SJSA1 (cell line): Measurements from ENCODE around the gene ANKIB1. TPM values are rescaled to one million over a fixed set of nuclear protein-coding genes. Genes with fewer than 3 reads are reported as not detected.
"Not testable (repeated sequence)": the region's sequence is repeated elsewhere in the genome, so short reads cannot be mapped to it uniquely, and the experiment has no call there.

ENCODE experiments used
- DNase-seq, 2 experiments: peaks; one replicate each; pipeline ENCODE4 v3.0.0-alpha.2; 2015 to 2020; ENCODE audit warnings: low spot score in 2 of 2, low read depth in 1 of 2
- H3K27ac ChIP-seq: fragments of 250-450 bp; sonication (Bioruptor Pico); 2 replicates; pipeline ENCODE4 v1.5.1; 2020; ENCODE audit warnings: mild to moderate bottlenecking, moderate library complexity
- H3K27me3 ChIP-seq: fragments of 250-450 bp; sonication (Bioruptor Pico); replicated peaks from 2 replicates; pipeline ENCODE4 v1.5.1; 2020; ENCODE audit warnings: mild to moderate bottlenecking, moderate library complexity
- H3K36me3 ChIP-seq: fragments of 250-450 bp; sonication (Bioruptor Pico); 2 replicates; pipeline ENCODE4 v1.5.1; 2020; ENCODE audit warnings: mild to moderate bottlenecking
- H3K4me1 ChIP-seq: fragments of 250-450 bp; sonication (Bioruptor Pico); replicated peaks from 2 replicates; pipeline ENCODE4 v1.6.1; 2021; ENCODE audit warnings: mild to moderate bottlenecking
- H3K4me3 ChIP-seq: fragments of 250-450 bp; sonication (Bioruptor Pico); 2 replicates; pipeline ENCODE4 v1.5.1; 2020; ENCODE audit warnings: mild to moderate bottlenecking
- H3K9me3 ChIP-seq: fragments of 250-450 bp; sonication (Bioruptor Pico); replicated peaks from 2 replicates; pipeline ENCODE4 v1.5.1; 2020; ENCODE audit warnings: mild to moderate bottlenecking
- total RNA-seq: library from RNA; depleted of rRNA; stranded (reverse); fragments of >200 nt; shearing (Covaris generic); gene quantifications from 2 replicates; pipeline ENCODE4 v1.2.3, GENCODE V29; 2014

The ANKIB1 gene
- total RNA-seq, 1 experiment from 2014 or later, result 34.7 TPM

DNA sequence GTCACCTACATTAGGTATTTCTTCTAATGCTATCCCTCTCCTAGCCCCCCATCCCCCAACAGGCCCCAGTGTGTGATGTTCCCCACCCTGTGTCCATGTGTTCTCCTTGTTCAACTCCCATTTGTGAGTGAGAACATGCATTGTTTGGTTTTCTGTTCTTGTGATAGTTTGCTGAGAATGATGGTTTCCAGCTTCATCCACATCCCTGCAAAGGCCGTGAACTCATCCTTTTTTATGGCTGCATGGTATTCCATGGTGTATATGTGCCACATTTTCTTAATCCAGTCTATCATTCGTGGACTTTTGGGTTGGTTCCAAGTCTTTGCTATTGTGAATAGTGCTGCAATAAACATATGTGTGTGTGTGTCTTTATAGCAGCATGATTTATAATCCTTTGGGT, 113.4 kb downstream of the ANKIB1 start:
- not testable (repeated sequence) for H3K4me1 ChIP-seq

DNA sequence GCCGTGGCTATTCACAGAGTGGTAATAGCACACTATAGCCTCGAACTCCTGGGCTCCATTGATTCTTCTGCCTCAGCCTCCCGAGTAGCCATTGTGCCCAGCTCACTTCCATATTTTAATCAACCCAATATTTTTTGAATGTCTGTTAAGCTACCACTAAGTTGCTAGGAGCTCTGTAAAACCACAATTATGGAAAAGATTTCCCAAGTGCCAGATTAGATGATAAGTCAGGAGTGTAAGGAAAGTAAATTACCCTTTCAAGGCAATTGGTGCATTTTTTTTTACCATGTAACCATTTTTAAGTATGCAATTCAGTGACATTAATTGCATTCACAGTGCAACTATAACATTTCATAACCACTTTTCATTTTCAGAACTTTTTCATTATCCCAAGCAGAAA, 114.0 kb downstream of the ANKIB1 start:
- Histone ChIP-seq H3K27ac (no peak overlapping the region), H3K4me3 (no peak overlapping the region), H3K9me3 (no peaks in the 10 kb centered on the region), H3K36me3 (peaks cover 28% of the 10 kb centered on the region), H3K27me3 (no peaks in the 10 kb centered on the region), H3K4me1 (no peaks in the 10 kb centered on the region)
- DNase-seq, result no peak

More for the DNA sequence above, 113.4 kb downstream of the ANKIB1 start:
- H3K36me3 ChIP-seq, result peaks cover 33% of the 10 kb centered on the region
- H3K27me3 ChIP-seq, H3K4me3 ChIP-seq, H3K27ac ChIP-seq, H3K9me3 ChIP-seq, DNase-seq: not testable (repeated sequence)

GRCh38 chr7:92360387-92360786, 114.6 kb downstream of the ANKIB1 start:
- H3K9me3 ChIP-seq, result no peaks in the 10 kb centered on the region
- peaks cover 27% of the 10 kb centered on the region for H3K36me3 ChIP-seq
- no peak for DNase-seq
- H3K27me3 ChIP-seq, result no peaks in the 10 kb centered on the region
- no peak overlapping the region for H3K27ac ChIP-seq
- H3K4me3 ChIP-seq, result no peak overlapping the region
- H3K4me1 ChIP-seq, result no peaks in the 10 kb centered on the region

- Histone ChIP-seq H3K27me3 (no peaks in the 10 kb centered on the region), H3K4me3 (no peak overlapping the region), H3K36me3 (peaks cover 19% of the 10 kb centered on the region), H3K4me1 (no peaks in the 10 kb centered on the region), H3K9me3 (no peaks in the 10 kb centered on the region), H3K27ac (no peak overlapping the region)
- no peak for DNase-seq
Measured at GRCh38 chr7:92362131-92362530, 116.4 kb downstream of the ANKIB1 start.

GRCh38 chr7:92366730-92367129, 121.0 kb downstream of the ANKIB1 start:
- H3K4me1 ChIP-seq, result no peaks in the 10 kb centered on the region
- no peak overlapping the region for H3K27ac ChIP-seq
- no peaks in the 10 kb centered on the region for H3K9me3 ChIP-seq
- DNase-seq, result no peak
- H3K36me3 ChIP-seq, result peaks cover 21% of the 10 kb centered on the region
- H3K4me3 ChIP-seq, result no peak overlapping the region
- no peaks in the 10 kb centered on the region for H3K27me3 ChIP-seq

DNA sequence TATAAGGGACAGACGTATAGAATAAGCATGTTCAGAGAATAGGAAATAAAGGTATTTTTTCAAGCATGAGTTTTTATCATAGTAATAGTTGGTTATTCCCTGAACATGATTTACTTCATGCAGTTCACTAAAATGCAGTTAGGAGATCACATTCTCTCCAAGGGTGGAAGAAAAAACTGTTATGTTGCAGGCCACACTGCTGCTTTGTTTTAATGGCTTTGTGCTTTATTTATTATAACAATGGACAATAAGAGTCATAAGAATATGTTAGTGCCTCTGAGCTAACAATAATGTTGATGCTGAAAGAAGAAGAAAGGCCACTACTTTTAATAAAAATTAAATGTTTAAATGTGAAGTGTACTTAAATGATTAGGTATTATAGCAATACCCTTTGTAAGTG, 123.0 kb downstream of the ANKIB1 start:
- no peaks in the 10 kb centered on the region for H3K4me1 ChIP-seq
- H3K27ac ChIP-seq, result no peak overlapping the region
- DNase-seq, result no peak
- no peaks in the 10 kb centered on the region for H3K9me3 ChIP-seq
- peaks cover 12% of the 10 kb centered on the region for H3K36me3 ChIP-seq
- no peak overlapping the region for H3K4me3 ChIP-seq
- H3K27me3 ChIP-seq, result no peaks in the 10 kb centered on the region

DNA sequence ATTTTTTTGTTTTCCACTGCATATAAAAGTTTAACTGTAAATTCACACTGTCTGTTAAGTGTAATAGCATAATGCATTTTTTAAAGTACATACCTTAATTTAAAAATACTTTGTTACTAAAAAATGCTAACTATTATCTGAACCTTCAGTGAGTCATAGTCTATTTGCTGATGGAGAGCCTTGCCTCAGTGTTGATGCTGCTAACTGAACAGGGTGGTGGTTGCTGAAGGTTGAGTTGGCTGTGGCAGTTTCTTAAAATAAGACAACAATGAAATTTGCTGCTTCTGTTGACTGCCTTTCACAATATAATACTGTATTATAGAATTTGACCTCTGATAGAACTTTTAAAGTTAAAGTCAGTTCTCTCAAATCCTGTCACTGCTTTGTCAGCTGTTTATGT, 129.2 kb downstream of the ANKIB1 start:
- Histone ChIP-seq H3K27ac (no peak overlapping the region), H3K9me3 (peaks cover 3% of the 10 kb centered on the region; the same call in 1 of the 2 replicates), H3K4me3 (no peak overlapping the region), H3K36me3 (peaks cover 29% of the 10 kb centered on the region), H3K27me3 (no peaks in the 10 kb centered on the region), H3K4me1 (no peaks in the 10 kb centered on the region)
- peak in 1 of 2 experiments; percentile 23 for DNase-seq

GRCh38 chr7:92391071-92391470, 145.3 kb downstream of the ANKIB1 start:
- Histone ChIP-seq H3K4me1 (no peaks in the 10 kb centered on the region), H3K9me3 (no peaks in the 10 kb centered on the region), H3K27me3 (no peaks in the 10 kb centered on the region), H3K4me3 (no peak overlapping the region), H3K36me3 (peaks cover 4% of the 10 kb centered on the region), H3K27ac (no peak overlapping the region)
- DNase-seq, result no peak

GRCh38 chr7:92397542-92397941, 151.8 kb downstream of the ANKIB1 start:
- Histone ChIP-seq H3K9me3 (no peaks in the 10 kb centered on the region), H3K36me3 (peaks cover 36% of the 10 kb centered on the region)
- DNase-seq, result no peak

GRCh38 chr7:92400013-92400412, 154.2 kb downstream of the ANKIB1 start:
- Histone ChIP-seq H3K4me3 (no peak overlapping the region), H3K27me3 (no peaks in the 10 kb centered on the region), H3K27ac (no peak overlapping the region), H3K9me3 (no peaks in the 10 kb centered on the region), H3K4me1 (no peaks in the 10 kb centered on the region), H3K36me3 (peaks cover 39% of the 10 kb centered on the region)
- DNase-seq, result no peak

More at GRCh38 chr7:92397542-92397941, 151.8 kb downstream of the ANKIB1 start:
- no peaks in the 10 kb centered on the region for H3K27me3 ChIP-seq
- H3K4me3 ChIP-seq, result no peak overlapping the region
- no peak overlapping the region for H3K27ac ChIP-seq
- no peaks in the 10 kb centered on the region for H3K4me1 ChIP-seq

- H3K9me3 ChIP-seq, result no peaks in the 10 kb centered on the region
- peaks cover 31% of the 10 kb centered on the region for H3K36me3 ChIP-seq
- H3K4me1 ChIP-seq, result no peaks in the 10 kb centered on the region
- H3K4me3 ChIP-seq, result no peak overlapping the region
- H3K27me3 ChIP-seq, result no peaks in the 10 kb centered on the region
- no peak for DNase-seq
- H3K27ac ChIP-seq, result no peak overlapping the region
Measured at GRCh38 chr7:92402920-92403759, 157.4 kb downstream of the ANKIB1 start.

GRCh38 chr7:92403760-92404074, 157.9 kb downstream of the ANKIB1 start:
- H3K36me3 ChIP-seq, result peaks cover 25% of the 10 kb centered on the region
- no peak overlapping the region for H3K27ac ChIP-seq
- DNase-seq, result no peak
- no peaks in the 10 kb centered on the region for H3K4me1 ChIP-seq
- H3K4me3 ChIP-seq, result no peak overlapping the region
- H3K9me3 ChIP-seq, result no peaks in the 10 kb centered on the region
- no peaks in the 10 kb centered on the region for H3K27me3 ChIP-seq

- H3K27me3 ChIP-seq, result no peaks in the 10 kb centered on the region
- peaks cover 20% of the 10 kb centered on the region for H3K36me3 ChIP-seq
- no peak overlapping the region for H3K4me3 ChIP-seq
- no peaks in the 10 kb centered on the region for H3K9me3 ChIP-seq
- DNase-seq, result no peak
- H3K4me1 ChIP-seq, result no peaks in the 10 kb centered on the region
- no peak overlapping the region for H3K27ac ChIP-seq
Measured at GRCh38 chr7:92404170-92404614, 158.4 kb downstream of the ANKIB1 start.

DNA sequence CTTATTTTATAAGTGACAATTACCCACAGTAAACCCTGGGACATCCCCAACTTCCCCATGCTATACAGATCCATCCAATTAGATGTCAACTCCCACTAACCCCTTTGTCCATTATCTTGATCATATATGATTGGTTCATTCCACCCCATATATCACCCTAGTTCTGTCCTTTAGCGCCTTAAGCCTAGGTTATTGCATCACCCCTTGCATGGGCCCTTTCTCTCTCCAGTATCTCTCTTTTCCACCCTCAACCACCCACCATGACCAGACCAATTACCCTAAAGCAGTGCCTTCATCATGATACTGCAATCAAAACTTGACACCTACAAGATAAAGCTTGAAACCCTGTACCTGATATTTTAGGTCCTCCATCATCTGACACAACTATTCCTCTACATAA, 163.6 kb downstream of the ANKIB1 start:
- Histone ChIP-seq H3K9me3 (no peaks in the 10 kb centered on the region), H3K27me3 (no peaks in the 10 kb centered on the region; the same call in 1 of the 2 replicates), H3K27ac (no peak overlapping the region), H3K4me3 (no peak overlapping the region), H3K36me3 (no peaks in the 10 kb centered on the region), H3K4me1 (no peaks in the 10 kb centered on the region)
- DNase-seq, result no peak

DNA sequence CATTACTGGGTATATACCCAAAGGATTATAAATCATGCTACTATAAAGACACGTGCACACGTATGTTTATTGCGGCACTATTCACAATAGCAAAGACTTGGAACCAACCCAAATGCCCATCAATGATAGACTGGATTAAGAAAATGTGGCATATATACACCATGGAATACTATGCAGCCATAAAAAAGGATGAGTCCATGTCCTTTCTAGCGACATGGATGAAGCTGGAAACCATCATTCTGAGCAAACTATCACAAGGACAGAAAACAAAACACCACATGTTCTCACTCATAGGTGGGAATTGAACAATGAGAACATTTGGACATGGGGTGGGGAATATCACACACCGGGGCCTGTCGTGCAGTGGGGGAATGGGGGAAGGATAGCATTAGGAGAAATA, 164.4 kb downstream of the ANKIB1 start:
- H3K36me3 ChIP-seq, H3K9me3 ChIP-seq, H3K27me3 ChIP-seq, H3K4me3 ChIP-seq, H3K4me1 ChIP-seq, H3K27ac ChIP-seq, DNase-seq: not testable (repeated sequence)
